Stomach (tissue), 4 donors: ENCODE measurements around the gene CDH16.

Experiments
- CTCF ChIP-seq, 7 experiments: fragments of 450-650 bp in 4 of 7; fragments of 200-600 bp in 3 of 7; sonication (generic) in 3 of 7; IDR thresholded peaks; one replicate each; pipeline ENCODE4 v1.5.1; 2016 to 2019; ENCODE audit warnings: antibody characterized with exemption in 7 of 7, control low read depth in 2 of 7, mild to moderate bottlenecking in 1 of 7
- EP300 ChIP-seq: sonication (generic); formaldehyde crosslinking; IDR thresholded peaks from one replicate; pipeline ENCODE4 v1.6.1; 2017; ENCODE audit warnings: antibody characterized with exemption
- POLR2A ChIP-seq, 4 donors: fragments of 450-650 bp; IDR thresholded peaks; one replicate each; pipeline ENCODE4 v1.6.1; 2016; ENCODE audit warnings: antibody characterized with exemption in 4 of 4, control low read depth in 2 of 4, mild to moderate bottlenecking in 1 of 4, moderate library complexity in 1 of 4
- POLR2AphosphoS5 ChIP-seq, 3 donors: sonication (generic); formaldehyde crosslinking; IDR thresholded peaks; one replicate each; pipeline ENCODE4 v1.6.1; 2016; ENCODE audit warnings: antibody characterized with exemption in 3 of 3

- TF ChIP-seq CTCF (IDR thresholded peaks at IDR 0.05) = no peak
- TF ChIP-seq POLR2A (IDR thresholded peaks at IDR 0.05) = no peak
- TF ChIP-seq POLR2AphosphoS5 (IDR thresholded peaks at IDR 0.05) = no peak
- TF ChIP-seq EP300 = no peak
These were observed 27.3 kb upstream of the CDH16 start for GRCh38 chr16:66945939-66946338.
